ENCODE measurements around the gene CENPP.

DNA sequence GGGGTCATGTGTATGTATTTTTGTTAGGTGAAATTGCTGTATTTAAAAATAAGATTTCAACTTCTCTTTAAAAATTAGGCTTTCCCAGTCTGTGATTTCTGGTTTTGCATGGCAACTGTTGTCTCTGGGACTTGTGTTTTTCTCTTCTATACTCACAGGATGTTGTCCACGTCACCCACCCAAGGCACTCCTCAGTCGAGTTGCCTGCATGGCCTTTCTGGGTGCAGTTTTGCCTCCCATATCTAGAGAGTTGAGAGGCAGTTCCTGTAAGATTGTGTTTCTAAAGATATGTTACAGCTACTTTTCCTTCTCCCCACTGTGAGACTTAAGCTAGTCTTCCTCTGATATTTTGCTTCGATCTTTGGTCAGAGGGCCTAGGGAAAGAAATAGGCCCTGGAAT is 158.8 kb downstream of the CENPP start:
- TF ChIP-seq, protein P1, sequence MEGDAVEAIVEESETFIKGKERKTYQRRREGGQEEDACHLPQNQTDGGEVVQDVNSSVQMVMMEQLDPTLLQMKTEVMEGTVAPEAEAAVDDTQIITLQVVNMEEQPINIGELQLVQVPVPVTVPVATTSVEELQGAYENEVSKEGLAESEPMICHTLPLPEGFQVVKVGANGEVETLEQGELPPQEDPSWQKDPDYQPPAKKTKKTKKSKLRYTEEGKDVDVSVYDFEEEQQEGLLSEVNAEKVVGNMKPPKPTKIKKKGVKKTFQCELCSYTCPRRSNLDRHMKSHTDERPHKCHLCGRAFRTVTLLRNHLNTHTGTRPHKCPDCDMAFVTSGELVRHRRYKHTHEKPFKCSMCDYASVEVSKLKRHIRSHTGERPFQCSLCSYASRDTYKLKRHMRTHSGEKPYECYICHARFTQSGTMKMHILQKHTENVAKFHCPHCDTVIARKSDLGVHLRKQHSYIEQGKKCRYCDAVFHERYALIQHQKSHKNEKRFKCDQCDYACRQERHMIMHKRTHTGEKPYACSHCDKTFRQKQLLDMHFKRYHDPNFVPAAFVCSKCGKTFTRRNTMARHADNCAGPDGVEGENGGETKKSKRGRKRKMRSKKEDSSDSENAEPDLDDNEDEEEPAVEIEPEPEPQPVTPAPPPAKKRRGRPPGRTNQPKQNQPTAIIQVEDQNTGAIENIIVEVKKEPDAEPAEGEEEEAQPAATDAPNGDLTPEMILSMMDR (IDR thresholded peaks at IDR 0.05), result no peak
- TF ChIP-seq POLR2A (IDR thresholded peaks at IDR 0.05), result no peak
